ENCODE measurements around the gene LRRK1.

GRCh38 chr15:101113114-101114005, 194.2 kb downstream of the LRRK1 start:
- TF ChIP-seq, protein P1, sequence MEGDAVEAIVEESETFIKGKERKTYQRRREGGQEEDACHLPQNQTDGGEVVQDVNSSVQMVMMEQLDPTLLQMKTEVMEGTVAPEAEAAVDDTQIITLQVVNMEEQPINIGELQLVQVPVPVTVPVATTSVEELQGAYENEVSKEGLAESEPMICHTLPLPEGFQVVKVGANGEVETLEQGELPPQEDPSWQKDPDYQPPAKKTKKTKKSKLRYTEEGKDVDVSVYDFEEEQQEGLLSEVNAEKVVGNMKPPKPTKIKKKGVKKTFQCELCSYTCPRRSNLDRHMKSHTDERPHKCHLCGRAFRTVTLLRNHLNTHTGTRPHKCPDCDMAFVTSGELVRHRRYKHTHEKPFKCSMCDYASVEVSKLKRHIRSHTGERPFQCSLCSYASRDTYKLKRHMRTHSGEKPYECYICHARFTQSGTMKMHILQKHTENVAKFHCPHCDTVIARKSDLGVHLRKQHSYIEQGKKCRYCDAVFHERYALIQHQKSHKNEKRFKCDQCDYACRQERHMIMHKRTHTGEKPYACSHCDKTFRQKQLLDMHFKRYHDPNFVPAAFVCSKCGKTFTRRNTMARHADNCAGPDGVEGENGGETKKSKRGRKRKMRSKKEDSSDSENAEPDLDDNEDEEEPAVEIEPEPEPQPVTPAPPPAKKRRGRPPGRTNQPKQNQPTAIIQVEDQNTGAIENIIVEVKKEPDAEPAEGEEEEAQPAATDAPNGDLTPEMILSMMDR (IDR thresholded peaks at IDR 0.05; ENCODE audit: low read depth, low read length) = no peak
- TF ChIP-seq EZH2phosphoT487 (IDR thresholded peaks at IDR 0.05; ENCODE audit: low read depth) = no peak

All from OCI-LY3 (cell line).